GM18498 (cell line): ENCODE data around the gene PIAS1.
"Not testable (repeated sequence)": the region's sequence is repeated elsewhere in the genome, so short reads cannot be mapped to it uniquely, and the experiment has no call there.

ENCODE experiments used
- ATAC-seq: cut with Tn5 transposase; IDR thresholded peaks from one replicate; pipeline ENCODE4 v1.9.1; 2021; ENCODE audit warnings: mild to moderate bottlenecking, moderate library complexity; ENCODE audit not compliant: unreplicated experiment

PIAS1 gene

GRCh38 chr15:68113751-68114150, 59.6 kb downstream of the PIAS1 start:
- ATAC-seq, result no peak

DNA sequence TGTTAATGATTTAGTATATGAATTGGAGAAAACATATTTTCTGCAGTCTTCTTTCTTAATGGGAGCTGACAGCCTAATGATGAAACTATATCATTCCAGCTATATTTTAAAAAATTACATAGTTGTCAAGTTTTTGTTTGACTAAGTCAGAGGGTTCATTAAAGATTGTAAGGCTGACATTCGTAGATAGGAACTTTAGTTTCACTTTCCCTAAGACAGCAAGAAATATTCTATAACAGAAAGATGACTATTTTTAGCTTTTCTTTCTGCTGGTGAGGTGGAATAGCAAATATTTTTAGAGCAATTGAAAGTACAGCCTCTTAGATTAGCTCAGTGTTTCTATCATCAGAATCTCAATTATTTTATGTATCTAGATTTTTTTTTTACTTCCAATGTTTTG, 60.2 kb downstream of the PIAS1 start:
- no peak for ATAC-seq

DNA sequence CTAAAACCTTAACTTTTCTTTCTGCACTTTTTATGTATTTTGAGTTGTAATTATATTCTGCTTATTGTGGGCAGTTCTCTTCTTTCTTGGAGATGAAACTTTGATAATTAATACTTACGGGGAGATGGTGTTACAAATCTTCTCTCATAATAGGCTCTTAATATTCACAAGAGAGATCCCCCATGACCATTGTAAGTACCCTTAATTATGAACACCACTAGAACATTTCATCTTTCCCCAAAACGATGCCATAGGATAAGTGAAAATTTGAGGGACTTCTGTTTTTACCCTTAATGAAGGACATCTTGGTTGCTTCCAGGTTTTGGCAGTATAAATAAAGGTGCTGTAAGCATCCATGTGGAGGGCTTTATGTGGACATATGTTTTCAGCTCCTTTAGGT, 60.7 kb downstream of the PIAS1 start:
- no peak for ATAC-seq

GRCh38 chr15:68124700-68125099, 70.6 kb downstream of the PIAS1 start:
- no peak for ATAC-seq

DNA sequence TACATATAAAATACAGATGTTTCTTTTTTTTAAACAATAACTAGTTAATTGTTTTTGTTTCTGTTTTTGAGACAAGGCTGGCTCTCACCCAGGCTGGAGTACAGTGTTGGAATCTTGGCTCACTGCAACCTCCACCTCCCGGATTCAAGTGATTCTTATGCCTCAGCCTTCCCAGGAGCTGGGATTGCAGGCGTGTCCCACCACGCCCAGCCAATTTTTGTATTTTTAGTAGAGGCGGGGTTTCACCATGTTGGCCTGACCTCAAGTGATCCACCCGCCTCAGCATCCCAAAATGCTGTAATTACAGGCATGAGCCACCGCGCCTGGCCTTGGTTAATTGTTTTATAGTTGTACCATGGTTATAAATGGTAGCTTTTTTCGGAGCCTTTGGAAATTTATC, 72.3 kb downstream of the PIAS1 start:
- ATAC-seq, result no peak

DNA sequence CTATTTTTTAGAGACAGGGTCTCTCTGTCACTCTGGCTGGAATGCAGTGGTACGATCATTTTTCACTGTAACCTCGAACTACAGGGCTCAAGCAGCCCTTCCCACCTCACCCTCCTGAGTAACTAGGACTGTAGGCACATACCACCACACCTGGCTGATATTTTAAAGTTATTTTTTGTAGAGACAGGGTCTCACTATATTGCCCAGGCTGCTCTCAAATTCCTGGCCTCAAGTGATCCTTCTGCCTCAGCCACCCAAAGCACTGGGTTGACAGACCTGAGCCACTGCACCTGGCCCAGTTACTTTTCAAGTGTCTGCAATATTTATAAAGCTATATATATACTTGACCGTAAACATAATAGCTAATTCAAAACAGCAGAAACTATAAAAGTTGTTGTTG, 75.0 kb downstream of the PIAS1 start:
- ATAC-seq, result no peak

DNA sequence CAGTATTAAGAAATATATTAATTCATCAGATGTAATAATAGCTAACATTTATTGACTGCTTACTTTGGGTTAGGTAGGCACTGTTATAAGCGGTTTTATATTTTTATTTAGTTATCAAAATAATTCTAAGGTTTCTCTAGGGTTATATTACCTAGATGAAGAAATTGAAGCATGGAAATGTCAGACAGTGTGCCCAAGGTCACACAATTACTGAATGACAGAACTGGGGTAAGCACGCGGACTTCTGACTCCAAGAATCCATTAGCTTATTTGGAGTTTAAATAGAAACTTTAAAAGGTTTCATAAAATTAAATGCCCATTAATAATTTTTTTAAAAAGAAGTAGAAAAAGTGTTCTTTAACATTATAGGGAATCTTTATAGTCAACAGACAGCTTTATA, 76.7 kb downstream of the PIAS1 start:
- no peak for ATAC-seq

DNA sequence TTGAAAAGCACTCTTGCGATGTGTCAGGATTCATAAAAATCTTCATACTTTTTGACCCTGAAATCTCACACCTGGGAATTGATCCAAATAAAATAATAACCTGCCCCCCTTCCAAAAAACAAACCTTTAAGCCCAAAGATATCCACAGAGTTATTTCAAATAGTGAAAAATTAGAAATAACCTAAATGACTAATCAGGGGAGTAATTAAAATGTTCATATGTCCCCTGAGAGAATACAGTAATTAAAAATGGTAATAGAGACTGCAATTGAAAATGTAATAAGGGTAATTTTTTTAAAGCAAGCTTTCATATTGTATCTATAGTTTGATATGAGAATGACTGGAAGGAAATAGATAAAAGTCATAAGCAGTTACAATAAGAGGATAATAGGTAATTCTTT, 83.0 kb downstream of the PIAS1 start:
- ATAC-seq, result no peak

- ATAC-seq, result no peak
These were observed 89.0 kb downstream of the PIAS1 start for GRCh38 chr15:68143129-68143528.

DNA sequence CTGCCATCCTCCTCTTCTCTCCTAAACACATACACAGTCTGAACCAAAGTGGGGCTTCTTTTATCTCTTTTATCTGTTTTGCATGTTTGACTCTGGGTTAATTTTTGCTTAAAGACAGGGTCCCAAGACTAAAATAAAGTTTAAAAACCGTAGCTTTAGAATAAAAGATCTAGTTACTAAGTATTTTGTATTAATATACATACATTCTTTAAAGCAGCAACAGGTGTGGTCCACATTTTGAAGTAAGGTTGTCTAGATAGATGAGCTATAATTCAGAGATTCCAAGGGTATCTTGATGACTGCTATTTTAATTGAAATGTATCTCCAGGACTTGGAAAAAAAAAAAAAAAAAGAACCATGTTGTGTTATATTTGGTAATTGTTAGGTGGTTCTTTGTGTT, 89.7 kb downstream of the PIAS1 start:
- ATAC-seq, result no peak

GRCh38 chr15:68145706-68146105, 91.6 kb downstream of the PIAS1 start:
- ATAC-seq, result no peak

GRCh38 chr15:68148039-68148438, 93.9 kb downstream of the PIAS1 start:
- no peak for ATAC-seq

DNA sequence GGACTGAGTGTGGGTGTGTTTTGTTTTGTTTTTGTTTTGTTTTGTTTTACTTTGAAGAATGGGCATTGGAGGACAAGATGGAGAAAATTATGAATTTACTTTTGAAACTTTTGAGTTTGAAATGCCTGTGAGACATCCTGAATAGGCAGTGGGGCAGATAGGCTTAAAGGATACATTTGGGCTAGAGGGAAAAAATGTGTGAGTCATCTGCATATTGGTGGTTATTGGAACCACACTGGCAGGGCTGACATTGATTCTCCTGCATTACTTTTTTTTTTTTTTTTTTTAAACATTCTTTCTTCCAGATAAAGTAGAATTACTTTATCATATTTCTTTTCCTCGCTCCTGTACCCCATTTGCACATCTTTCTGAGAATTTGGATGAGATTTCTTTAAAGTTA, 94.9 kb downstream of the PIAS1 start:
- no peak for ATAC-seq

GRCh38 chr15:68150187-68150586, 96.1 kb downstream of the PIAS1 start:
- ATAC-seq, result no peak

DNA sequence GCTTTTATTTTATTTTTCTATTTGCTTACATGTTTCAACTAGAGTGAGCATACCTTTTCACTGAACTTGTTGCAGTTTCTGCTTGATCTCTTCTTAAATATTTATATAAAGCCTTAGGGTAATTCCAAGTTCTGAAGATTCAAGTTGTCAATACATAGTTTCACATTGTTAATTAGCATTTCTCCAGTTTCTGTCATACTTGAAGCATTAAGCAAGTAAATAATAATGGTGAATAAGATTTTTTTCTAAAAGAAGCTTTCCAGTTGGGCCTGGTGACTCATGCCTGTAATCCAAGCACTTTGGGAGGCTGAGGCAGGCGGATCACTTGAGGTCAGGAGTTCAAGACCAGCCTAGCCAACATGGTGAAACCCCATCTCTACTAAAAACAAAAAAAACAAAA, 97.2 kb downstream of the PIAS1 start:
- ATAC-seq, result no peak

DNA sequence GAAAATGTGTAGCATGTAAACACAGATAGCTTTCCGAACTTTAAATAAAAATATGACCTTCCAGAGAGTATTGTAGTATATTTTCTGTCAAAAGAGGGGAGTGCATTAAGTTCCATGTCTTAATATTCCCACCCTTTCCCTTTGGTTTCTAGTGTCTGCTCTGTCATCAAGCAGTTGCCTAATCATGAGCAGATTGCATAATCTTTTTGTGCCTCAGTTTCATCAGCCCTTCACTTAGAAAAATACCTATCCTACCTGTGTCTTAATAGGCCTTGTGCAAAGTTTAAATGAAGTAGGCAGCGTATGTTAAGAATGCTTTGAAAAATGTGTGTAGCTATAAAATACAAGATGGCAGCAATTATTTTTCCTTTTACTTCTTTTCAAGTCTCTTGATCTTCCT, 98.2 kb downstream of the PIAS1 start:
- no peak for ATAC-seq

GRCh38 chr15:68154923-68155559, 100.9 kb downstream of the PIAS1 start:
- no peak for ATAC-seq

DNA sequence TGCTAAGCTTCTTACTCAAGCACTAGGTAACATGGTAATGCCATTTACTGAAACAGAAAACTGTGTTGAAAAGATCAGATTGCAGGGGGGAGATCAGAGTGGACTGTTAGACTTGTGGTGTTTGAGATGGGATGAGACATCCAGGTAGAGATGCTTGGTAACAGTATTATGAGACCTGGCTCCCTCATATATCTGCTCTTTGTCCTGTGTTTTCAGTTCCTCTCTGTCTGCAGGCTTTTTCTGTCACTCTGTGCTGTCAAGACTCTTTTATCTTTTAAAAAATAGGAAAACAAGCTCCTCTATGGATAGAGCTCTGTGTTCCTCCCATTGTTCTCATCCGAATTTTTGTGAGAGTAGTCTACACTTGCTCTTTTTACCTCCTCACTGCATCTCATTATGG, 103.0 kb downstream of the PIAS1 start:
- ATAC-seq, result no peak

GRCh38 chr15:68158046-68158628, 104.0 kb downstream of the PIAS1 start:
- no peak for ATAC-seq

DNA sequence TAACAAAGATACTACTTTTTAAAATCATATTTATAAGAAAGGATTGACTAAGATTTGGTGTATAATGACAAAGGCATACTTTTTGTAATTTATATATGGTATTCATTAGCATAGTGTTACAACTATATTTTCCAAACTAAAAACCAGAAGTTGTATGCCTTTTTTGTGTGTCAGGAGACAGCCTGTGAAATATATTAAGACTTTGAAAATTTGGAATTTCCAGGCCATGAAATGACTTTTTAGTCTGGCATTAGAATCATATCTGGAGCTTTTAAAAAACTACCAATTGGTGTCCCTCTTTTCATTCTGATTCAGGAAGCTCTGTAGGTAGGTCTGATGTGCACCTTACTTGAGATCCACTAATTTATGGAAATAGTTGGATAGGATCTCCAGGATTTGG, 109.1 kb downstream of the PIAS1 start:
- no peak for ATAC-seq

DNA sequence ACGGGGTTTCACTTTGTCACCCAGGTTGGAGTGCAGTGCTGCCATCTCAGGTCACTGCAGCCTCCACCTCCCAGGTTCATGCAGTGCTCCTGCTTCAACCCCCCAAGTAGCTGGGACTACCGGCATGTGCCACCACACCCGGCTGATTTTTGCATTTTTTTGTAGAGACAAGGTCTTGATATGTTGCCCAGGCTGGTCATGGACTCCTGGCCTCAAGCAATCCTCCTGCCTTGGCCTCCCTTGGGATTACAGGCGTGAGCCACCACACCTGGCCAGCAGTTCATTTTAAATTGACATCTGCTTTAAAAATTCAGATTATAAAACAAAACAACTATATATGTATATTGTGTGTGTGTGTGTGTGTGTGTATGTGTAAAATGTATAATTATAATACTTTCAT, 112.7 kb downstream of the PIAS1 start:
- no peak for ATAC-seq

GRCh38 chr15:68172037-68172436, 117.9 kb downstream of the PIAS1 start:
- ATAC-seq, result not testable (repeated sequence)

GRCh38 chr15:68173119-68173518, 119.0 kb downstream of the PIAS1 start:
- ATAC-seq, result no peak
